ENCODE measurements around the gene RBM8A.

RBM8A gene

DNA sequence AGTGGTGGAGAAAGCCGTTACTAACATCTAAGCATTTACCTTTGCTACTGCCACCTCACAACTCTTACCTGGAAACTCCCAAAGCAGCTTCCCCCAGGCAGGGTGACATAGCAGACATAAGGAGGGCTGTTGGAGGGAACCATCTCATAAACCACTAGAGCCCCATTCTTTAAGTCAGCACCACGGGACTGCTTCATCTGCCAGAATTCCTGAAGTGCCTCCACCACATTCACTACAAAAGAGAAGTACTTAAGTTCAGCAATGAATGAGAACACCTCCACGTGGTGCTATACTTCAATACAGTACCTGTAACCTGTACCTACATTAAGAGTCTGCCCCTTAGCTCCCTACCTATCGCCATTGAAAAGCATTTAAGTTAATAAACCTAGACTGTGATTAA is 20.3 kb upstream of the RBM8A start:
- no peak for TF ChIP-seq CTCF (conservative IDR thresholded peaks at IDR 0.05; ENCODE audit: low read depth, low read length)
- no peak for DNase-seq (ENCODE audit: low read depth)
- H3K4me3 ChIP-seq (ENCODE audit: low read depth, low read length) = no peak overlapping the region

GRCh38 chr1:145946477-145946986 is 19.2 kb upstream of the RBM8A start:
- DNase-seq (ENCODE audit: low read depth) = no peak
- TF ChIP-seq CTCF (conservative IDR thresholded peaks at IDR 0.05; ENCODE audit: low read depth, low read length) = no peak
- no peak overlapping the region for H3K4me3 ChIP-seq (ENCODE audit: low read depth, low read length)

DNA sequence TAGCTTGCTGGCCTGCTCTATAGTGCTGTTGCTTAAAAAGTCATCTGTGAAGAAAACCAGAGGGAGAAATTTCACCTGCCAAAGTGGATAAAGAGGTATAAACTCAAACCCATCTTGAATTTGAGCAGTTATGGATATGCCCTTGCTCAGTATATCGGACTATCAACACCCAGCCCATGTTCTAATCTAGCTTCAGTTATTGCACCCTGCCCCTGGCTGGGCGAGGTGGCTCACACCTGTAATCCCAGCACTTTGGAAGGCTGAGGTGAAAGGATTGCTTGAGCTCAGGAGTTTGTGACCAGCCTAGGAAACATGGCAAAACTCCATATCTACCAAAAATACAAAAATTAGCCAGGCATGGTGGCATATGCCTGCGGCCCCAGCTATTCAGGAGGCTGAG is 17.2 kb upstream of the RBM8A start:
- DNase-seq (ENCODE audit: low read depth) = no peak
- H3K4me3 ChIP-seq (ENCODE audit: low read depth, low read length) = no peak overlapping the region
- no peak for TF ChIP-seq CTCF (conservative IDR thresholded peaks at IDR 0.05; ENCODE audit: low read depth, low read length)

DNA sequence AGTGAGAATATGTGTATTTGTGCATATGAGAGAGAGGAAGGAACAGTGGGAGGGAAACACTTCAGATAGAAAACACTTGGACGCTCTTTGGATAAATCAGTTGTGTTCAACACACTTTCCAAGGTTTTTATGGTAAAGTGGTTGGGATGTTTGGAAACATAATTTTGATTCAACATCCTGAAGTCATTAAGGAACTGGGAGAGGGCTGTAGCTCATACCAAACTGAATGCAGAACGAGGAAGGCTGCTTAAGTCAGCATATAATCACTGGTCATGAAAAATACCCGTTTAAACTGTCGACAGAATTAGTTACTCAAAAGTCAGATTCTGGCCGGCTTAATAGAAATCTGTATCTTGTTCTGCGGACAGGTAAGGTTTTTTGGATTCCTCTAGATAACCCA is 15.6 kb upstream of the RBM8A start:
- no peak for DNase-seq (ENCODE audit: low read depth)
- TF ChIP-seq CTCF (conservative IDR thresholded peaks at IDR 0.05; ENCODE audit: low read depth, low read length) = no peak
- H3K4me3 ChIP-seq (ENCODE audit: low read depth, low read length) = no peak overlapping the region

GRCh38 chr1:145942405-145942804 is 15.1 kb upstream of the RBM8A start:
- DNase-seq (ENCODE audit: low read depth) = no peak
- TF ChIP-seq CTCF (conservative IDR thresholded peaks at IDR 0.05; ENCODE audit: low read depth, low read length) = no peak
- H3K4me3 ChIP-seq (ENCODE audit: low read depth, low read length) = no peak overlapping the region

DNA sequence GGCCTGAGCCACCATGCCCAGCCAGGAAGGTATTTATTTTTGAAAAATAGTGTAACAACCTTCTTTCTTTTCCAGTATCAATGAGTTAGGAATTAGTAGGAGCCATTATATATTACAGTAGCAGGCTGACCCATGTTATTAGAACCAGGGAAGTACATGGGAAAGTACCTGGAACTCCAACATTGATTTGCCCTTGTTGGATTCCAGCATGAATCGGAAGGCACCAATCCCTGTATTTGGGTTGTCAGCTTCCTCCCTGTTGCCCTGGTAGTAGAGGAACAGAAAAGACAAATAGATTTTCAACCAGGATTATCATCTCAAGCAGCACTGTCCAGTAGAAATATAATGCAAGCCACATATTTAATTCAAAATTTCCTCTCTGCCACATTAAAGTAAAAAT is 10.2 kb upstream of the RBM8A start:
- no peak for DNase-seq (ENCODE audit: low read depth)
- no peak for TF ChIP-seq CTCF (conservative IDR thresholded peaks at IDR 0.05; ENCODE audit: low read depth, low read length)

DNA sequence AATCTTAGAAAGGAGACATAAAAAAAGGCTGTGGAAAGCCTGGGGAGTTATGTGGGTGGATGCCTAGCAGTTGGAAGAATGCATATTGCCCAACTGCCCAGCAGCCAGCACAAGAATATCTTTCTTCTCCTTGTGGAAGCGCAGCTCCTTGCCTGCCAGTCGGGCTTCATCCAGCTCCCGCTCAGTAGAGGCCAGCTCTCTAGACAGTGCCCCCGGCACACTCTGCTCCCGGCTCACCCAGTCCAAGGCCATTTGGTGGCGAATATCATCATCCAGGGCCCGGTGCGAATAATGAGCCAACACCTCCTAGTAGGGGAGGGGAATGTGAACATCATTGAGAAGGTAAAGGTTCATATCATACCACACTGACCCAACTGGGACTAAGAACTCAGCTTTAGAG is 9.0 kb upstream of the RBM8A start:
- peak; percentile 31 for DNase-seq (ENCODE audit: low read depth)
- no peak for TF ChIP-seq CTCF (conservative IDR thresholded peaks at IDR 0.05; ENCODE audit: low read depth, low read length)
- no peak overlapping the region for H3K4me3 ChIP-seq (ENCODE audit: low read depth, low read length)

More for the DNA sequence above, 10.2 kb upstream of the RBM8A start:
- H3K4me3 ChIP-seq (ENCODE audit: low read depth, low read length) = no peak overlapping the region

Data from choroid plexus epithelial cell (primary cell).